Lower leg skin (tissue), 4 donors: ENCODE results near the gene AP2A1. TPM values are rescaled to one million over a fixed set of nuclear protein-coding genes. Genes with fewer than 3 reads are reported as not detected.
"Not testable (repeated sequence)": the region's sequence is repeated elsewhere in the genome, so short reads cannot be mapped to it uniquely, and the experiment has no call there.

Experiments used
- DNase-seq, 2 donors: peaks; one replicate each; pipeline ENCODE4 v3.0.0-alpha.2; 2019; ENCODE audit warnings: low spot score in 2 of 2
- H3K4me3 ChIP-seq: fragments of 200-600 bp; sonication (generic); 2 replicates; pipeline ENCODE4 v1.5.1; 2017; ENCODE audit warnings: mild to moderate bottlenecking, low read depth; ENCODE audit not compliant: poor library complexity, severe bottlenecking
- CTCF ChIP-seq, 3 donors: fragments of 450-650 bp; IDR thresholded peaks; one replicate each; pipeline ENCODE4 v1.5.1; 2016; ENCODE audit warnings: antibody characterized with exemption in 3 of 3, mild to moderate bottlenecking in 3 of 3, moderate library complexity in 2 of 3
- POLR2A ChIP-seq, 2 donors: fragments of 450-650 bp; IDR thresholded peaks; one replicate each; pipeline ENCODE4 v1.6.1; 2016 to 2017; ENCODE audit warnings: antibody characterized with exemption in 2 of 2, mild to moderate bottlenecking in 1 of 2, moderate library complexity in 1 of 2
- WGBS, 2 donors: methylation state at CpG; one replicate each; pipeline ENCODE4 v1.1.5; 2018; 5-methylcytosine and 5-hydroxymethylcytosine counted together
- intact Hi-C: fragments of 100-400 bp; cut with DNase I; formaldehyde crosslinking; loops from one replicate; pipeline ENCODE4 v1.15.0; 2023; ENCODE audit warnings: low total_unique reads
- total RNA-seq, 4 donors: library from RNA; depleted of rRNA; stranded (reverse); fragments of >200 nt; gene quantifications; one replicate each; pipeline ENCODE4 v1.1.0, GENCODE V29; 2016

AP2A1 gene
- total RNA-seq, 4 donors from 2014 or later: 112 to 123 (median 116) TPM

- intact Hi-C loops: no loop called here
- H3K4me3 ChIP-seq: peak overlapping the region; percentile 76
- DNase-seq: peak in 1 of 2 donors; percentile 86
- no peak for TF ChIP-seq POLR2A (IDR thresholded peaks at IDR 0.05)
- no peak for TF ChIP-seq CTCF (IDR thresholded peaks at IDR 0.05)
- WGBS, 2 donors: 28 to 30% methylated on average over 16 of the region's 16 CpGs
Measured at GRCh38 chr19:49818649-49819370, 52.0 kb downstream of the AP2A1 start.

- DNase-seq, intact Hi-C loops, H3K4me3 ChIP-seq: not testable (repeated sequence)
- WGBS, 2 donors: 80 to 82% methylated on average over 7 of the region's 7 CpGs
Measured at GRCh38 chr19:49819452-49820115, 52.8 kb downstream of the AP2A1 start.

- intact Hi-C loops: no loop called here
- TF ChIP-seq POLR2A (IDR thresholded peaks at IDR 0.05) (no peak), CTCF (IDR thresholded peaks at IDR 0.05) (no peak)
- WGBS, 2 donors: 81 to 84% methylated on average over 10 of the region's 10 CpGs
- DNase-seq: no peak
- H3K4me3 ChIP-seq: no peak overlapping the region
Measured at GRCh38 chr19:49820125-49820524, 53.3 kb downstream of the AP2A1 start.

GRCh38 chr19:49823472-49823871 is 56.7 kb downstream of the AP2A1 start:
- intact Hi-C loops: no loop called here
- no peak for DNase-seq
- 92 to 96% methylated on average over 12 of the region's 12 CpGs for WGBS, 2 donors
- no peak for TF ChIP-seq POLR2A (IDR thresholded peaks at IDR 0.05)
- TF ChIP-seq CTCF (IDR thresholded peaks at IDR 0.05): no peak
- H3K4me3 ChIP-seq: no peak overlapping the region

GRCh38 chr19:49824662-49825061 is 57.9 kb downstream of the AP2A1 start:
- 87 to 90% methylated on average over 6 of the region's 6 CpGs for WGBS, 2 donors
- intact Hi-C loops: no loop called here
- H3K4me3 ChIP-seq: no peak overlapping the region
- DNase-seq: no peak
- no peak for TF ChIP-seq CTCF (IDR thresholded peaks at IDR 0.05)

- TF ChIP-seq POLR2A (IDR thresholded peaks at IDR 0.05) (no peak), CTCF (IDR thresholded peaks at IDR 0.05) (no peak)
- H3K4me3 ChIP-seq: no peak overlapping the region
- WGBS, 2 donors: 91% methylated on average over 14 of the region's 14 CpGs
- no peak for DNase-seq
- intact Hi-C loops: no loop called here
Measured at GRCh38 chr19:49827034-49827433, 60.2 kb downstream of the AP2A1 start.
